Ureter (tissue), 1 donor: ENCODE measurements around the gene CPLX3. TPM values are rescaled to one million over a fixed set of nuclear protein-coding genes. Genes with fewer than 3 reads are reported as not detected.

Experiments
- DNase-seq: peaks from one replicate; pipeline ENCODE4 v3.0.0-alpha.2; 2020; ENCODE audit warnings: low spot score
- total RNA-seq: library from RNA; stranded (reverse); gene quantifications from one replicate; pipeline ENCODE4 v1.2.4, GENCODE V29; 2023
- donor health status: DM: yes; HTN: yes; CAD: no.

The CPLX3 gene
- total RNA-seq, 1 donor from 2014 or later: not detected

- no peak for DNase-seq
Observed at GRCh38 chr15:74827614-74828013, 1.2 kb downstream of the CPLX3 start.

- DNase-seq: no peak
Observed at GRCh38 chr15:74828835-74829234, 2.4 kb downstream of the CPLX3 start.

GRCh38 chr15:74829486-74829885 lies 3.1 kb downstream of the CPLX3 start:
- DNase-seq: no peak

GRCh38 chr15:74829991-74830390 lies 3.6 kb downstream of the CPLX3 start:
- no peak for DNase-seq

- no peak for DNase-seq
Observed at GRCh38 chr15:74830868-74831267, 4.4 kb downstream of the CPLX3 start.

GRCh38 chr15:74831813-74832495 lies 5.5 kb downstream of the CPLX3 start:
- no peak for DNase-seq

GRCh38 chr15:74832826-74833225 lies 6.4 kb downstream of the CPLX3 start:
- no peak for DNase-seq

GRCh38 chr15:74833376-74834107 lies 7.1 kb downstream of the CPLX3 start:
- DNase-seq: no peak

- no peak for DNase-seq
Observed at GRCh38 chr15:74835312-74835823, 8.9 kb downstream of the CPLX3 start.

GRCh38 chr15:74836846-74837245 lies 10.4 kb downstream of the CPLX3 start:
- DNase-seq: no peak

- DNase-seq: no peak
Observed at GRCh38 chr15:74837482-74838136, 11.2 kb downstream of the CPLX3 start.

- DNase-seq: no peak
Observed at GRCh38 chr15:74838137-74838516, 11.7 kb downstream of the CPLX3 start.

- DNase-seq: no peak
Observed at GRCh38 chr15:74838746-74839525, 12.5 kb downstream of the CPLX3 start.

- DNase-seq: no peak
Observed at GRCh38 chr15:74839526-74840395, 13.3 kb downstream of the CPLX3 start.

- DNase-seq: no peak
Observed at GRCh38 chr15:74840851-74841775, 14.7 kb downstream of the CPLX3 start.

GRCh38 chr15:74841891-74842373 lies 15.5 kb downstream of the CPLX3 start:
- DNase-seq: no peak

GRCh38 chr15:74842581-74843444 lies 16.4 kb downstream of the CPLX3 start, which contains the start of gene ULK3:
Gene ULK3 (minus strand): TSS chr15:74843156. CDS start chr15:74843105, 51 bp downstream.
- peak; percentile 91 for DNase-seq

- no peak for DNase-seq
Observed at GRCh38 chr15:74843445-74843828, 17.0 kb downstream of the CPLX3 start.

- no peak for DNase-seq
Observed at GRCh38 chr15:74843891-74844299, 17.5 kb downstream of the CPLX3 start.
